PC-3 (cell line): ENCODE data around the gene NDUFA8. TPM values are rescaled to one million over a fixed set of nuclear protein-coding genes. Genes with fewer than 3 reads are reported as not detected.
A peak's percentile ranks its signal among the peaks of the same experiment; 100 is the strongest.
"Not testable (repeated sequence)": the region's sequence is repeated elsewhere in the genome, so short reads cannot be mapped to it uniquely, and the experiment has no call there.

Experiments
- ATAC-seq: fragments of 200-7000 bp; cut with Tn5 transposase; 2 replicates; pipeline ENCODE4 v1.9.1; 2020; ENCODE audit warnings: mild to moderate bottlenecking, moderate library complexity
- BruUV-seq: library from RNA; stranded (reverse); fragments of 400-500 nt; replicated peaks from 2 replicates; lab custom pipeline; 2021; lab: Mats Ljungman, UMichigan
- CTCF ChIA-PET: fragments of 300-600 bp; sonication (Branson Sonifier 250); formaldehyde crosslinking; loops from one replicate; lab custom pipeline; 2022; ENCODE audit warnings: antibody characterized with exemption; lab: Charles Lee
- POLR2A ChIA-PET: fragments of 300-600 bp; sonication (Branson Sonifier 250); formaldehyde crosslinking; loops from one replicate; lab custom pipeline; 2022; ENCODE audit warnings: antibody characterized with exemption; ENCODE audit not compliant: unreplicated experiment; lab: Charles Lee
- DNase-seq: peaks from one replicate; pipeline ENCODE4 v3.0.0-alpha.2; 2015
- H2AFZ ChIP-seq: fragments of 300-600 bp; sonication (generic); 2 replicates; pipeline ENCODE4 v1.6.0; 2016; ENCODE audit warnings: antibody characterized with exemption, low read length
- H3F3A ChIP-seq: fragments of 300-600 bp; sonication (generic); one replicate; pipeline ENCODE4 v1.6.0; 2017; ENCODE audit warnings: antibody characterized with exemption, low read length, control low read depth, mild to moderate bottlenecking; ENCODE audit not compliant: unreplicated experiment
- H3K27ac ChIP-seq: fragments of 300-600 bp; sonication (generic); 2 replicates; pipeline ENCODE4 v1.5.1; 2016; ENCODE audit warnings: mild to moderate bottlenecking, low read length
- H3K27me3 ChIP-seq: fragments of 300-600 bp; sonication (generic); 2 replicates; pipeline ENCODE4 v1.6.1; 2016; ENCODE audit warnings: low read length, mixed read lengths
- H3K36me3 ChIP-seq: fragments of 300-600 bp; sonication (generic); 2 replicates; pipeline ENCODE4 v1.6.1; 2016; ENCODE audit warnings: low read depth, mixed run types, low read length, mixed read lengths
- H3K4me1 ChIP-seq: fragments of 300-600 bp; sonication (generic); 2 replicates; pipeline ENCODE4 v1.5.1; 2016; ENCODE audit warnings: low read length; ENCODE audit not compliant: insufficient read depth
- H3K4me2 ChIP-seq: fragments of 300-600 bp; sonication (generic); 2 replicates; pipeline ENCODE4 v1.6.0; 2016; ENCODE audit warnings: low read length
- H3K4me3 ChIP-seq: fragments of 300-600 bp; sonication (generic); 2 replicates; pipeline ENCODE4 v1.5.1; 2016; ENCODE audit warnings: mild to moderate bottlenecking, low read length, mixed read lengths
- H3K79me2 ChIP-seq: fragments of 300-600 bp; sonication (generic); 2 replicates; pipeline ENCODE4 v1.6.1; 2017; ENCODE audit warnings: low read length, mixed read lengths
- H3K9ac ChIP-seq: fragments of 300-600 bp; sonication (generic); 2 replicates; pipeline ENCODE4 v1.6.0; 2016; ENCODE audit warnings: mild to moderate bottlenecking, low read length
- H3K9me2 ChIP-seq: fragments of 300-600 bp; sonication (generic); replicated peaks from 2 replicates; pipeline ENCODE4 v1.6.1; 2016; ENCODE audit warnings: mixed run types, low read length, mixed read lengths
- H3K9me3 ChIP-seq: fragments of 300-600 bp; sonication (generic); 2 replicates; pipeline ENCODE4 v1.6.1; 2016; ENCODE audit warnings: low read length, mixed read lengths
- H4K20me1 ChIP-seq: fragments of 300-600 bp; sonication (generic); 2 replicates; pipeline ENCODE4 v1.6.1; 2016; ENCODE audit warnings: low read length, mixed read lengths
- EZH2 ChIP-seq: fragments of 300-600 bp; sonication (generic); IDR thresholded peaks from one replicate; pipeline ENCODE4 v1.6.1; 2017; ENCODE audit warnings: antibody characterized with exemption, mild to moderate bottlenecking, low read length; ENCODE audit not compliant: unreplicated experiment
- EZH2phosphoT487 ChIP-seq: fragments of 300-600 bp; sonication (generic); IDR thresholded peaks from 2 replicates; pipeline ENCODE4 v1.6.1; 2018; ENCODE audit warnings: mild to moderate bottlenecking, antibody characterized with exemption, low read length, borderline replicate concordance
- intact Hi-C: fragments of 100-400 bp; cut with micrococcal nuclease; formaldehyde crosslinking; loops from 2 replicates; pipeline ENCODE4 v1.9.0; 2023
- total RNA-seq: library from RNA; depleted of rRNA; stranded (reverse); fragments of >200 nt; gene quantifications from 2 replicates; pipeline ENCODE4 v1.2.3, GENCODE V29; 2014
- TF ChIP-seq, protein P1 (sequence below): fragments of 300-600 bp; sonication (generic); conservative IDR thresholded peaks from 2 replicates; pipeline ENCODE4 v1.5.1; 2017; ENCODE audit warnings: antibody characterized with exemption, low read depth, mild to moderate bottlenecking, low read length

The NDUFA8 gene
- total RNA-seq, 1 experiment from 2014 or later = 67.5 TPM

DNA sequence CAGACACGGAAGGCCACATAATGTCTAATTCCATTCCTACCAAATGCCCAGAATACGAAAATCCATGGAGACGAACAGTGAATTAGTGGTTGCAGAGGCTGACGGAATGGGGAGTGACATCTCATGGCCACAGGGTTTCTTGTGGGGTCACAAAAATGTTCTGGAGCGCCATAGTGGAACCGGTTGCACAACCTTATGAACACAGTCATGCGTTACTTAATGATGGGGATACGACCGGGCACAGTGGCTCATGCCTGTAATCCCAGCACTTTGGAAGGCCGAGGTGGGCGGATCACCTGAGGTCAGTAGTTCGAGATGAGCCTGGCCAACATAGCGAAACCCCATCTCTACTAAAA, 40.4 kb downstream of the NDUFA8 start:
- no TSS peak for BruUV-seq
- Histone ChIP-seq H3K9ac (no peak overlapping the region), H3K79me2 (no peaks in the 10 kb centered on the region), H3K27me3 (no peaks in the 10 kb centered on the region), H2AFZ (no peak overlapping the region), H3K9me3 (no peaks in the 10 kb centered on the region), H3K9me2 (no peaks in the 10 kb centered on the region), H4K20me1 (no peaks in the 10 kb centered on the region), H3K4me3 (no peak overlapping the region), H3K36me3 (no peaks in the 10 kb centered on the region), H3K4me2 (no peak overlapping the region), H3K27ac (no peak overlapping the region), H3K4me1 (no peaks in the 10 kb centered on the region), H3F3A (no peaks in the 10 kb centered on the region)
- no peak for ATAC-seq
- POLR2A ChIA-PET = no interaction called here
- intact Hi-C loops = no loop called here
- DNase-seq = no peak
- TF ChIP-seq EZH2 (no peak), EZH2phosphoT487 (no peak)
- TF ChIP-seq, protein P1, sequence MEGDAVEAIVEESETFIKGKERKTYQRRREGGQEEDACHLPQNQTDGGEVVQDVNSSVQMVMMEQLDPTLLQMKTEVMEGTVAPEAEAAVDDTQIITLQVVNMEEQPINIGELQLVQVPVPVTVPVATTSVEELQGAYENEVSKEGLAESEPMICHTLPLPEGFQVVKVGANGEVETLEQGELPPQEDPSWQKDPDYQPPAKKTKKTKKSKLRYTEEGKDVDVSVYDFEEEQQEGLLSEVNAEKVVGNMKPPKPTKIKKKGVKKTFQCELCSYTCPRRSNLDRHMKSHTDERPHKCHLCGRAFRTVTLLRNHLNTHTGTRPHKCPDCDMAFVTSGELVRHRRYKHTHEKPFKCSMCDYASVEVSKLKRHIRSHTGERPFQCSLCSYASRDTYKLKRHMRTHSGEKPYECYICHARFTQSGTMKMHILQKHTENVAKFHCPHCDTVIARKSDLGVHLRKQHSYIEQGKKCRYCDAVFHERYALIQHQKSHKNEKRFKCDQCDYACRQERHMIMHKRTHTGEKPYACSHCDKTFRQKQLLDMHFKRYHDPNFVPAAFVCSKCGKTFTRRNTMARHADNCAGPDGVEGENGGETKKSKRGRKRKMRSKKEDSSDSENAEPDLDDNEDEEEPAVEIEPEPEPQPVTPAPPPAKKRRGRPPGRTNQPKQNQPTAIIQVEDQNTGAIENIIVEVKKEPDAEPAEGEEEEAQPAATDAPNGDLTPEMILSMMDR = no peak
- CTCF ChIA-PET = no interaction called here

DNA sequence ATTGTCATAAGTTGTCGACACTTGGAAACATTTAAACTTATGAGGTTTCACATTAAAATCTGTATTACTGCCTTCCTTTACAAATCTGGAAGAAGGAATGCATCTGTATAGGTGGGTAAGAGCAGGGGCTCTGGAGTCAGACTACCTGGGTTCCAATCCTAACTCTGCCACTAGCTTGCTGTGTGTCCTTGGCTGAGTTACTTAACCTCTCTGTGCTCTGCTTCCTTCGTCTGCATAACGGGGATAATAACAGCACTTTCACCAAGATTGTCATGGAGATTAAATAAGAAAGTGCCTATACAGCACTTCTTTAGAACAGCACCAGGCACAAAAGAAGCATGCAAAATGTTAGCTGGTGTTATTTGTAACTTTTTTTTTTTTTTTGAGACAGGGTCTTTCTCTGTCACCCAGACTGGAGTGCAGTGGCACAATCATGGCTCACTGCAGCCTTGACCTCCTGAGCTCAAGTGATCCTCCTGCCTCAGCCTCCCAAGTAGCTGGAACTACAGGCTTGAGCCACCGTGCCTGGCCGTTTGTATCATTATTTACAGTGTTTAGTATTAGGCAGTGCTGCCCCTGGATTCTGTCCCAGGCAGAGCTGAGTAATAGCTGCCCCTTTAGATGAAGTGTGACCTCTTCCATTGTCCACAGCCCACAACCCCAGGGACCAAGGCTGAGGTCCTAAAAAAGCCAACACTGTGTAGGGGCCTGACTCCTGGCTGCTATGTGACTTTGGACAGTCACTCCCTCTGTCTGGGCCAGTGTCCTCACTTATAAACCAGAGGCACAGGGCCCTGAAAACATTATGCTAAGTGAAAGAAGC, 41.0 kb downstream of the NDUFA8 start:
- Histone ChIP-seq H4K20me1 (no peaks in the 10 kb centered on the region), H3K9ac (no peak overlapping the region), H3K9me2 (no peaks in the 10 kb centered on the region), H3K79me2 (no peaks in the 10 kb centered on the region), H3F3A (no peaks in the 10 kb centered on the region), H3K4me1 (no peaks in the 10 kb centered on the region), H3K4me2 (no peak overlapping the region), H3K4me3 (no peak overlapping the region), H3K27ac (no peak overlapping the region), H2AFZ (no peak overlapping the region), H3K27me3 (no peaks in the 10 kb centered on the region), H3K36me3 (no peaks in the 10 kb centered on the region), H3K9me3 (no peaks in the 10 kb centered on the region)
- intact Hi-C loops = no loop called here
- ChIA-PET POLR2A (no interaction called here), CTCF (no interaction called here)
- TF ChIP-seq, protein P1 = no peak
- TF ChIP-seq EZH2 (no peak), EZH2phosphoT487 (no peak)
- ATAC-seq (peak; percentile 20; the same call in 1 of the 2 replicates), DNase-seq (no peak)
- no TSS peak for BruUV-seq

DNA sequence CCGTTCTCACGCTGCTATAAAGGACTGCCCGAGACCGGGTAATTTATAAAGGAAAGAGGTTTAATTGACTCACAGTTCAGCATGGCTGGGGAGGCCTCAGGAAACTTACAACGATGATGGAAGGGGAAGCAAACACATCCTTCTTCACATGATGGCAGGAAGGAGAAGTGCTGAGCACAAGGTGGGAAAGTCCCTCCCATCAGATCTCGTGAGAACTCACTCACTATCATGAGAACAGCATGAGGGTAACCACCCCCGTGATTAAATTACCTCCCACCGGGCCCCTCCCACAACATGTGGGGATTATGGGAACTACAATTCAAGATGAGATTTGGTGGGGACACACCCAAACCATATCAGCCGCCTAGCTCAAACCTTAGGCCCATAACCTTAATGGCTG, 42.3 kb downstream of the NDUFA8 start:
- intact Hi-C loops, H3K4me2 ChIP-seq, POLR2A ChIA-PET, H3K9me3 ChIP-seq, H3K27ac ChIP-seq, H3K36me3 ChIP-seq, H3K9ac ChIP-seq, BruUV-seq, H4K20me1 ChIP-seq, H3F3A ChIP-seq, CTCF ChIA-PET, H3K27me3 ChIP-seq, H3K4me1 ChIP-seq, H3K4me3 ChIP-seq, H2AFZ ChIP-seq, DNase-seq, H3K79me2 ChIP-seq, H3K9me2 ChIP-seq, ATAC-seq: not testable (repeated sequence)
